IMR-90 (cell line): ENCODE results near the gene TBCC. TPM values are rescaled to one million over a fixed set of nuclear protein-coding genes. Genes with fewer than 3 reads are reported as not detected.

ENCODE experiments used
- ATAC-seq: fragments of 200-7000 bp; cut with Tn5 transposase; 2 replicates; pipeline ENCODE4 v1.9.1; 2020; ENCODE audit warnings: low read depth, mild to moderate bottlenecking, moderate library complexity
- BruUV-seq: library from RNA; stranded (reverse); fragments of 400-500 nt; replicated peaks from 2 replicates; lab custom pipeline; 2021; lab: Mats Ljungman, UMichigan
- CTCF ChIA-PET: fragments of 300-600 bp; formaldehyde crosslinking; extraction: SDS; loops from one replicate; lab custom pipeline; 2021; ENCODE audit warnings: antibody characterized with exemption; lab: Yijun Ruan, JAX
- POLR2A ChIA-PET: fragments of 300-600 bp; sonication (Branson Sonifier 250); formaldehyde crosslinking; loops from one replicate; lab custom pipeline; 2022; ENCODE audit warnings: antibody characterized with exemption; ENCODE audit not compliant: unreplicated experiment; lab: Charles Lee
- DNase-seq: peaks from one replicate; pipeline ENCODE4 v3.0.0; 2013
- H2AFZ ChIP-seq: replicated peaks from 2 replicates; pipeline ENCODE3; 2013; ENCODE audit warnings: low read length, mild to moderate bottlenecking; ENCODE audit not compliant: poor library complexity
- H2AK5ac ChIP-seq: 2 replicates; pipeline ENCODE4 v1.6.1; 2013; ENCODE audit warnings: low read depth, low read length, inconsistent platforms
- H2AK9ac ChIP-seq: replicated peaks from 2 replicates; pipeline ENCODE3; 2013; ENCODE audit warnings: mild to moderate bottlenecking, low read depth, low read length, moderate library complexity; ENCODE audit not compliant: poor library complexity
- H2BK120ac ChIP-seq: 2 replicates; pipeline ENCODE4 v1.6.1; 2013; ENCODE audit warnings: low read depth, low read length, inconsistent platforms
- H2BK15ac ChIP-seq: 3 replicates; pipeline ENCODE4 v1.6.1; 2013; ENCODE audit warnings: low read depth, low read length, inconsistent platforms
- H2BK20ac ChIP-seq: 2 replicates; pipeline ENCODE4 v1.6.1; 2013; ENCODE audit warnings: low read depth, mild to moderate bottlenecking, inconsistent platforms, low read length, moderate library complexity
- H2BK5ac ChIP-seq: 2 replicates; pipeline ENCODE4 v1.6.1; 2013; ENCODE audit warnings: mild to moderate bottlenecking, low read depth, low read length, inconsistent platforms; ENCODE audit not compliant: poor library complexity, severe bottlenecking
- H3K14ac ChIP-seq: replicated peaks from 2 replicates; pipeline ENCODE4 v1.6.1; 2013; ENCODE audit warnings: low read depth, low read length, inconsistent platforms
- H3K18ac ChIP-seq: 2 replicates; pipeline ENCODE4 v1.6.1; 2013; ENCODE audit warnings: low read depth, low read length, control low read depth
- H3K23ac ChIP-seq: 2 replicates; pipeline ENCODE4 v1.6.1; 2013; ENCODE audit warnings: low read depth, low read length, inconsistent platforms
- H3K27ac ChIP-seq: 2 replicates; pipeline ENCODE4 v1.5.1; 2013; ENCODE audit warnings: mild to moderate bottlenecking, control low read depth, low read length; ENCODE audit not compliant: insufficient read depth
- H3K27me3 ChIP-seq: 2 replicates; pipeline ENCODE4 v1.6.1; 2013; ENCODE audit warnings: low read length; ENCODE audit not compliant: control insufficient read depth, insufficient read depth
- H3K36me3 ChIP-seq: 2 replicates; pipeline ENCODE4 v1.6.1; 2013; ENCODE audit warnings: low read length, mixed read lengths; ENCODE audit not compliant: control insufficient read depth, insufficient read depth
- H3K4ac ChIP-seq: 2 replicates; pipeline ENCODE4 v1.6.1; 2013; ENCODE audit warnings: low read depth, low read length, inconsistent platforms
- H3K4me1 ChIP-seq: 2 replicates; pipeline ENCODE4 v1.6.1; 2013; ENCODE audit warnings: low read length, mixed read lengths; ENCODE audit not compliant: control insufficient read depth, insufficient read depth
- H3K4me2 ChIP-seq: 2 replicates; pipeline ENCODE4 v1.6.1; 2013; ENCODE audit warnings: low read depth, mild to moderate bottlenecking, control low read depth, low read length, moderate library complexity
- H3K4me3 ChIP-seq: 2 replicates; pipeline ENCODE4 v1.5.1; 2013; ENCODE audit warnings: low read depth, mild to moderate bottlenecking, control low read depth, low read length, moderate library complexity; ENCODE audit not compliant: insufficient read depth
- H3K56ac ChIP-seq: 2 replicates; pipeline ENCODE4 v1.6.1; 2013; ENCODE audit warnings: low read length, inconsistent platforms; ENCODE audit not compliant: insufficient read depth; ENCODE audit errors: extremely low read depth
- H3K79me1 ChIP-seq, 2 experiments: 2 replicates each; pipeline ENCODE4 v1.6.1; 2013; ENCODE audit warnings: low read length in 2 of 2, inconsistent platforms in 1 of 2, low read depth in 1 of 2
- H3K9ac ChIP-seq: 2 replicates; pipeline ENCODE4 v1.6.1; 2013; ENCODE audit warnings: low read depth, low read length, control low read depth
- H3K9me1 ChIP-seq: 2 replicates; pipeline ENCODE4 v1.6.1; 2013; ENCODE audit warnings: low read length, inconsistent platforms; ENCODE audit not compliant: insufficient read depth
- H3K9me3 ChIP-seq: 2 replicates; pipeline ENCODE4 v1.6.1; 2013; ENCODE audit warnings: low read length; ENCODE audit not compliant: control insufficient read depth, insufficient read depth
- H4K20me1 ChIP-seq: 2 replicates; pipeline ENCODE4 v1.6.1; 2013; ENCODE audit warnings: low read length, inconsistent platforms; ENCODE audit not compliant: insufficient read depth
- H4K5ac ChIP-seq: 2 replicates; pipeline ENCODE4 v1.6.1; 2013; ENCODE audit warnings: mild to moderate bottlenecking, low read depth, low read length, control low read depth
- H4K8ac ChIP-seq, 2 experiments: 2 replicates each; pipeline ENCODE4 v1.6.1; 2013; ENCODE audit warnings: low read depth in 2 of 2, low read length in 2 of 2, control low read depth in 1 of 2, inconsistent platforms in 1 of 2
- H4K91ac ChIP-seq: 2 replicates; pipeline ENCODE4 v1.6.1; 2013; ENCODE audit warnings: low read depth, low read length, inconsistent platforms; ENCODE audit not compliant: insufficient read depth
- BHLHE40 ChIP-seq: fragments of 150-350 bp; IDR thresholded peaks from 2 replicates; pipeline ENCODE4 v1.6.1; 2016; ENCODE audit warnings: mild to moderate bottlenecking, low read depth, low read length
- FOS ChIP-seq: fragments of 150-350 bp; IDR thresholded peaks from 2 replicates; pipeline ENCODE4 v1.6.1; 2016; ENCODE audit warnings: low read depth, low read length
- MAZ ChIP-seq: IDR thresholded peaks from 2 replicates; pipeline ENCODE4 v1.6.1; 2012; ENCODE audit warnings: low read depth, mild to moderate bottlenecking, low read length, improper control_type of control experiment, moderate library complexity, borderline replicate concordance
- POLR2A ChIP-seq: IDR thresholded peaks from 2 replicates; pipeline ENCODE4 v1.6.1; 2012; ENCODE audit warnings: mild to moderate bottlenecking, low read depth, low read length
- RAD21 ChIP-seq: IDR thresholded peaks from 2 replicates; pipeline ENCODE4 v1.6.1; 2012; ENCODE audit warnings: low read length, improper control_type of control experiment
- SMC3 ChIP-seq: fragments of 150-350 bp; IDR thresholded peaks from 2 replicates; pipeline ENCODE4 v1.6.1; 2016; ENCODE audit warnings: low read depth, mild to moderate bottlenecking, antibody characterized with exemption, low read length, moderate library complexity
- WGBS, 2 experiments: methylation state at CpG; one replicate each; pipeline versions ENCODE4 v1.1.5 to v1.1.7; 2013; ENCODE audit warnings: missing lambda C conversion rate in 2 of 2; ENCODE audit not compliant: insufficient read length in 1 of 2; ENCODE audit errors: extremely low coverage in 2 of 2; 5-methylcytosine and 5-hydroxymethylcytosine counted together
- dilution Hi-C: fragments of 300-500 bp; cut with HindIII; formaldehyde crosslinking; loops from one replicate; pipeline ENCODE4 v1.14.3; 2018; ENCODE audit warnings: low sequenced_read_pairs; ENCODE audit not compliant: unreplicated experiment
- in situ Hi-C: fragments of 300-500 bp; cut with MboI; formaldehyde crosslinking; loops from 3 replicates; pipeline ENCODE4 v1.14.3; 2019; ENCODE audit warnings: low sequenced_read_pairs, inconsistent platforms, mixed read lengths
- intact Hi-C: fragments of 100-400 bp; cut with micrococcal nuclease; formaldehyde crosslinking; loops from 2 replicates; pipeline ENCODE4 v1.10.0; 2022
- polyA plus RNA-seq, 3 experiments: library from polyadenylated mRNA; depleted of rRNA; stranded (reverse); fragments of >200 nt; gene quantifications; 2 replicates each; pipeline ENCODE4 v1.2.3, GENCODE V29; 2012; ENCODE audit warnings: low replicate concordance in 1 of 3
- total RNA-seq: library from RNA; depleted of rRNA; stranded (reverse); fragments of >200 nt; gene quantifications from 2 replicates; pipeline ENCODE4 v1.2.3, GENCODE V29; 2012
- TF ChIP-seq, protein P1 (sequence below): fragments of 150-350 bp; IDR thresholded peaks from 2 replicates; pipeline ENCODE4 v1.6.1; 2016; ENCODE audit warnings: low read depth, mild to moderate bottlenecking, low read length, moderate library complexity, borderline replicate concordance

The TBCC gene
- total and polyA plus RNA-seq, 2 of the 4 experiments (the other 2 are of a cell fraction), result 23.0 to 32.6 TPM

GRCh38 chr6:42782689-42783176 is 36.8 kb upstream of the TBCC start:
- DNase-seq (peak; percentile 90), ATAC-seq (peak; percentile 84)
- Histone ChIP-seq H3K4ac (peak overlapping the region; percentile 100), H3K9me1 (peaks cover 5% of the 10 kb centered on the region; the same call in 1 of the 2 replicates), H4K5ac (peak overlapping the region; percentile 81), H4K8ac (peak overlapping the region; percentile 90 to 98; a peak in 3 of 4 replicates), H3K4me2 (peak overlapping the region; percentile 17; the same call in 1 of the 2 replicates), H2BK20ac (no peak overlapping the region), H3K79me1 (peaks cover 7 to 44% of the 10 kb centered on the region in 2 experiments), H3K27ac (peak overlapping the region; percentile 98), H4K91ac (peak overlapping the region; percentile 96), H2BK5ac (peak overlapping the region; percentile 99), H2AFZ (peak overlapping the region; percentile 90), H3K56ac (peak overlapping the region; percentile 99; the same call in 1 of the 2 replicates), H2AK5ac (no peak overlapping the region; the same call in 1 of the 2 replicates), H3K4me1 (peaks cover 7% of the 10 kb centered on the region), H4K20me1 (no peaks in the 10 kb centered on the region; the same call in 1 of the 2 replicates), H2AK9ac (peak overlapping the region; percentile 100), H3K14ac (peak overlapping the region; percentile 100), H3K9ac (peak overlapping the region; percentile 100), H3K23ac (no peak overlapping the region; the same call in 1 of the 2 replicates), H3K4me3 (peak overlapping the region; percentile 96), H3K27me3 (no peaks in the 10 kb centered on the region), H2BK120ac (no peak overlapping the region; the same call in 1 of the 2 replicates), H2BK15ac (no peak overlapping the region), H3K9me3 (no peaks in the 10 kb centered on the region), H3K18ac (peak overlapping the region; percentile 36; the same call in 1 of the 2 replicates), H3K36me3 (no peaks in the 10 kb centered on the region)
- peak; percentile 37; the same call in 1 of the 2 replicates for TF ChIP-seq FOS
- peak; percentile 83 for TF ChIP-seq MAZ
- TF ChIP-seq, protein P1, sequence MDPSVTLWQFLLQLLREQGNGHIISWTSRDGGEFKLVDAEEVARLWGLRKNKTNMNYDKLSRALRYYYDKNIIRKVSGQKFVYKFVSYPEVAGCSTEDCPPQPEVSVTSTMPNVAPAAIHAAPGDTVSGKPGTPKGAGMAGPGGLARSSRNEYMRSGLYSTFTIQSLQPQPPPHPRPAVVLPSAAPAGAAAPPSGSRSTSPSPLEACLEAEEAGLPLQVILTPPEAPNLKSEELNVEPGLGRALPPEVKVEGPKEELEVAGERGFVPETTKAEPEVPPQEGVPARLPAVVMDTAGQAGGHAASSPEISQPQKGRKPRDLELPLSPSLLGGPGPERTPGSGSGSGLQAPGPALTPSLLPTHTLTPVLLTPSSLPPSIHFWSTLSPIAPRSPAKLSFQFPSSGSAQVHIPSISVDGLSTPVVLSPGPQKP, result no peak
- TF ChIP-seq BHLHE40, result no peak
- TF ChIP-seq SMC3, result 0 out of 2 replicates have a peak, but pooled peaks have one; percentile 8
- peak; percentile 79; the same call in 1 of the 2 replicates for TF ChIP-seq POLR2A
- 0 out of 2 replicates have a peak, but pooled peaks have one; percentile 15 for TF ChIP-seq RAD21
- BruUV-seq, result no TSS peak
- dilution Hi-C loops (no loop called here), in situ Hi-C loops (no loop called here), intact Hi-C loops (loop anchor here (1.0 to 2.0 kb wide), 3 partner anchors 36 to 95 kb away; partner anchors contain the start of gene TBCC)
- POLR2A ChIA-PET, result interaction anchor here (0.5 to 1.8 kb wide), 8 partner anchors 13 to 97 kb away, joined by 3 to 13 read pairs (median 6); partner anchors contain the start of genes RPL7L1 and TBCC
- 0% methylated on average over 12 of the region's 51 CpGs; no CpG with 5 or more reads in 1 of the 2 experiments for WGBS, 2 experiments
- CTCF ChIA-PET, result no interaction called here
